HG02970 (cell line): ENCODE data around the gene BARD1.
"Not testable (repeated sequence)": the region's sequence is repeated elsewhere in the genome, so short reads cannot be mapped to it uniquely, and the experiment has no call there.

Experiments
- ATAC-seq: cut with Tn5 transposase; IDR thresholded peaks from one replicate; pipeline ENCODE4 v1.9.1; 2021; ENCODE audit warnings: mild to moderate bottlenecking, moderate library complexity, moderate number of reproducible peaks; ENCODE audit not compliant: unreplicated experiment, low FRiP score

BARD1 gene

GRCh38 chr2:214772443-214773015 is 37.0 kb downstream of the BARD1 start:
- ATAC-seq = no peak

- ATAC-seq = no peak
Measured at GRCh38 chr2:214765180-214765579, 44.3 kb downstream of the BARD1 start.

GRCh38 chr2:214753455-214753854 is 56.0 kb downstream of the BARD1 start:
- no peak for ATAC-seq

GRCh38 chr2:214750529-214750928 is 59.0 kb downstream of the BARD1 start:
- no peak for ATAC-seq

GRCh38 chr2:214747992-214748391 is 61.5 kb downstream of the BARD1 start:
- no peak for ATAC-seq

GRCh38 chr2:214742119-214742518 is 67.4 kb downstream of the BARD1 start:
- no peak for ATAC-seq

- no peak for ATAC-seq
Measured at GRCh38 chr2:214740867-214741395, 68.6 kb downstream of the BARD1 start.

GRCh38 chr2:214737188-214737587 is 72.3 kb downstream of the BARD1 start:
- peak; percentile 95 for ATAC-seq

GRCh38 chr2:214730800-214731407 is 78.6 kb downstream of the BARD1 start:
- no peak for ATAC-seq

- ATAC-seq = no peak
Measured at GRCh38 chr2:214730248-214730647, 79.2 kb downstream of the BARD1 start.

GRCh38 chr2:214724741-214725140 is 84.7 kb downstream of the BARD1 start:
- ATAC-seq = no peak

GRCh38 chr2:214717837-214718236 is 91.6 kb downstream of the BARD1 start:
- ATAC-seq = not testable (repeated sequence)

GRCh38 chr2:214716811-214717560 is 92.5 kb downstream of the BARD1 start:
- no peak for ATAC-seq

- ATAC-seq = no peak
Measured at GRCh38 chr2:214715025-214715424, 94.5 kb downstream of the BARD1 start.

GRCh38 chr2:214713080-214713830 is 96.2 kb downstream of the BARD1 start:
- no peak for ATAC-seq

GRCh38 chr2:214710729-214711128 is 98.8 kb downstream of the BARD1 start:
- ATAC-seq = no peak

GRCh38 chr2:214706986-214707385 is 102.5 kb downstream of the BARD1 start:
- no peak for ATAC-seq

- no peak for ATAC-seq
Measured at GRCh38 chr2:214699236-214699635, 110.2 kb downstream of the BARD1 start.

- no peak for ATAC-seq
Measured at GRCh38 chr2:214696681-214697080, 112.8 kb downstream of the BARD1 start.

- no peak for ATAC-seq
Measured at GRCh38 chr2:214695789-214696188, 113.7 kb downstream of the BARD1 start.

GRCh38 chr2:214683557-214683956 is 125.9 kb downstream of the BARD1 start:
- ATAC-seq = not testable (repeated sequence)
